Fibroblast of peridontal ligament (primary cell): ENCODE data around the gene GPATCH3.
A peak's percentile ranks its signal among the peaks of the same experiment; 100 is the strongest.
"Not testable (repeated sequence)": the region's sequence is repeated elsewhere in the genome, so short reads cannot be mapped to it uniquely, and the experiment has no call there.

Source experiments
- DNase-seq: peaks from one replicate; pipeline ENCODE4 v3.0.0-alpha.2; 2010; ENCODE audit errors: extremely low read depth

GPATCH3 gene

GRCh38 chr1:26864610-26865480 is 35.4 kb downstream of the GPATCH3 start:
- DNase-seq: peak; percentile 96

DNA sequence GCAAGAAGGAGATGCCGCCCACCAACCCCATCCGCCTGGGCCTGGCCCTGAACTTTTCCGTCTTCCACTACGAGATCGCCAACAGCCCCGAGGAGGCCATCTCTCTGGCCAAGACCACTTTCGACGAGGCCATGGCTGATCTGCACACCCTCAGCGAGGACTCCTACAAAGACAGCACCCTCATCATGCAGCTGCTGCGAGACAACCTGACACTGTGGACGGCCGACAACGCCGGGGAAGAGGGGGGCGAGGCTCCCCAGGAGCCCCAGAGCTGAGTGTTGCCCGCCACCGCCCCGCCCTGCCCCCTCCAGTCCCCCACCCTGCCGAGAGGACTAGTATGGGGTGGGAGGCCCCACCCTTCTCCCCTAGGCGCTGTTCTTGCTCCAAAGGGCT is 36.6 kb downstream of the GPATCH3 start:
- no peak for DNase-seq

DNA sequence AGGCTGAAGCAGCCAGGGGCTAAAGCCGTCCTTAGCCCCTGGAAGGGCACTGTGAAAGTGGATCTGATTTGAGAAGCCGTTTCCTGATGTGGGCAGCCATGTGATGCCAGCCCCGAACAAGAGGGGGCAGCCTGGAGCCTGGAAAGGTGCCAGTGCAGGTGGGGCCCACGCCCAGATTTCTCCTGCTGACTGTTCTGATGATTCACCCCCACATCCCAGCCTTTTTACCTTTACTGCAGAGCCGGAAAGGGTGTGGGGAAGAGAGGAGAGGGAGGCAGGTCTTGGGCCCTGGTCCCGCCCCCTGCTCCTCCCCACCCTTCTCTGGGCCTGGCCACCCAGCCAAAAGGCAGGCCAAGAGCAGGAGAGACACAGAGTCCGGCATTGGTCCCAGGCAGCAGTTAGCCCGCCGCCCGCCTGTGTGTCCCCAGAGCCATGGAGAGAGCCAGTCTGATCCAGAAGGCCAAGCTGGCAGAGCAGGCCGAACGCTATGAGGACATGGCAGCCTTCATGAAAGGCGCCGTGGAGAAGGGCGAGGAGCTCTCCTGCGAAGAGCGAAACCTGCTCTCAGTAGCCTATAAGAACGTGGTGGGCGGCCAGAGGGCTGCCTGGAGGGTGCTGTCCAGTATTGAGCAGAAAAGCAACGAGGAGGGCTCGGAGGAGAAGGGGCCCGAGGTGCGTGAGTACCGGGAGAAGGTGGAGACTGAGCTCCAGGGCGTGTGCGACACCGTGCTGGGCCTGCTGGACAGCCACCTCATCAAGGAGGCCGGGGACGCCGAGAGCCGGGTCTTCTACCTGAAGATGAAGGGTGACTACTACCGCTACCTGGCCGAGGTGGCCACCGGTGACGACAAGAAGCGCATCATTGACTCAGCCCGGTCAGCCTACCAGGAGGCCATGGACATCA is 37.2 kb downstream of the GPATCH3 start, which contains the start of gene SFN:
TSS of gene SFN (plus strand) at position 369 of the 904 bp plus-strand sequence. CDS start at position 433, 64 bp downstream.
- DNase-seq: no peak

DNA sequence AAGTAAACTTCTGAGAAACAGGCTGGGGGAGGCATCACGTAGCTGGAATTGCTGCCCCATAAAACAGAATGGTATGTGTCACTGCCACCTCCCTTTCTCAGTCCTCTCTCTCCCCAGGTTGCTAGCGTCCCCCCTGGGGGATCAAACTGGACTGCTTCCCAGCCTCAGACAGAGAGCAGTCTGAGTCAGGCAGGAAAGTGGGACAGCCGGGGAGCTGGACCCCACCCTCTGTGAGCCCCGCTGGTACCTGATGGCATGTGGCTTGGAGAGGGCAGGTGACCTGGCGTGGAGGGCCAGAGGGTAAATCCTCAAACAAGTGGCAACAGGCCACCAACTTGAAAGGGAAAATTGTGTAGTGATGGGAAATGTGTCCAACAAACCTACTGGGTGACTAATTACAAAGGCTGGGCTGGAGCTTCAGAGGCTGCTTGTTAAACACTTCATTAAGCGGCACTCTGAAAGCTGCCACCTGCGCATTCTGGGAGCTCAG is 38.3 kb downstream of the GPATCH3 start:
- no peak for DNase-seq

DNA sequence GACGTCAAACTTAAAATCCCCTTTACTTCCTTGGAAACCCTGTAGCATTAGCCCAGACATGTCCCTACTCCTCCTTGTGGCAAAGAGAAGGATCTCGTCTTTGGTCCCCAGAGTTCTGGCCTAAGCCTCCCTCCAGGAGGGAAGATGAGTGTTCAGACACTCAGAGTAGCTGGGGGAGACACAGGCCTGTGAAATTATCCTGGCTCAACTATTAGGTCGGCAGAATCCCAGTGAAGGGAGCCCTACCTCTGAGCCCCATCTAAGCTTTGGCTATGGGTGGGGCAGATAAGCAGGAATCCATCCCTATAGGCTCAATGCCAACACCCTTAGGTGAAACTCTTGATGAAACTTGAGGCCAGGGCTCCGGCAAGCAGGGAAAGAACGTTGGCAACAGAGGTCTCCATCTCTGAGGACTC is 39.0 kb downstream of the GPATCH3 start:
- DNase-seq: peak; percentile 51

- no peak for DNase-seq
Observed at GRCh38 chr1:26858891-26859640, 41.2 kb downstream of the GPATCH3 start.

GRCh38 chr1:26858160-26858559 is 42.1 kb downstream of the GPATCH3 start:
- DNase-seq: peak; percentile 24

DNA sequence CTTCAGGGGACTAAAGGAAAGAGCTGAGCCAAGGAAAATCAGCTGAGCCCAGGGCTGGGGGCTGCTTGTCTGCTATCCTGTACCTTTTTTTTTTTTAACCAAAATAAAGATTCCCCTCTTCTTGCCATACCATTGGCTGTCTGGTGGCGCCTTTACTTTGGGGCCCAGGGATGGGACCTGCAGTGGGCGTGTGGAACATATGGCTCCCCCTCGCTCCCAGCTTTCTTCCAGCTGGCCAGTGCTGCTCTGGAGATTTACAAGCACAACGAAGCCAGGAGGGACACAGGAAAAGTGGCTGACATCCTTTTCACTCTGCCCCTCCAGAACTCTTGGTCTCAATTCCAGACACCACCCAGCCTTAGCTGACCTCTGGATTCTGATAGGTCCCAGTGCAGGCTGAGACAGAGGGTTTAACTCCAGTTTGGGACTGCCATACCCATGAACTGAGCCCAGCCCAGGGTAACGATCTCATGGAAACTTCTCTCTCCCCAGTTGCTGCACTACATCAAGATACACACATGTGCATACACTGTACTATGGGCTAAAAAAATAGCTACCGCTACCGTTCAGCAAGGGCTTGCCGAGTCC is 42.7 kb downstream of the GPATCH3 start:
- DNase-seq: no peak

GRCh38 chr1:26856604-26857469 is 43.4 kb downstream of the GPATCH3 start:
- DNase-seq: no peak

GRCh38 chr1:26856181-26856580 is 44.1 kb downstream of the GPATCH3 start:
- no peak for DNase-seq

DNA sequence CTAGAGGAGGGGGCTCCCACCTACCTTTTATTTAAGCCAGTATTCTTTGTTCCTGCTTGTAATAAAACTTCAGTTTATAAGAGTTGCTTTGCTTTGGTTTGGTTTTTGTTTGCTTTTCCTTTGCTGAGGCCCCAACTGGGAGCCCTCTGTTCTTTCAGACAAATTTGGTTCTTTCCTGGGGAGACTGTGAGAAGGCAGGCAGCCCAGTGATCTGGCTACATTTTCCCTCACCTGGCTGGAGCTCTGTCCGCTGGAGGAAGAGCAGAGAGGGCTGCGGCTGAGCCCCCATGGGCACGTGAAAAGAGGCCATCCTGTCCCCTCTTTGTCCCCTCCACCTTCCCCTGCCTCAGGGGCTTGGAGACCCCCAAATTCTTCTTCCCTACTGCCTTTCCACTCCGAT is 44.6 kb downstream of the GPATCH3 start:
- DNase-seq: no peak

- no peak for DNase-seq
Observed at GRCh38 chr1:26854906-26855305, 45.4 kb downstream of the GPATCH3 start.

DNA sequence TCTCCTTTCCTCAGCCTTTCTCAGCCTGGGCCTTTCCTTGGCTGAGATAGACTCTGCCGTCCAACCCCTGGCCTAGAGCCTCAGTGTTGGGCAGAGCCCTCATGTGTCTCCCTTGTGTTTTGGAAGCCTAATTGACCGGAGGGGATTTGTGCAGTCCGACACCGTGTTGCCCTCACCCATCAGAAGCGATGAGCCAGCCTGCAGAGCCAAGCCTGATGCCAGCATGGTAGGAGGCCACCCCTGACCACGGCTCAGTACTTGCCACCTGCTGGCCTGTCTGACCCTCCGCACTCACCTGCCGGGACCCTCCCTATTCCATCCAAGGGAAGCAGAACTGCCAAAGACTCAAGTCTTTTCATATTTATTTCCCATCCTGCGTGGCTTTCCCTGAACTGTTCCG is 46.7 kb downstream of the GPATCH3 start:
- no peak for DNase-seq

DNA sequence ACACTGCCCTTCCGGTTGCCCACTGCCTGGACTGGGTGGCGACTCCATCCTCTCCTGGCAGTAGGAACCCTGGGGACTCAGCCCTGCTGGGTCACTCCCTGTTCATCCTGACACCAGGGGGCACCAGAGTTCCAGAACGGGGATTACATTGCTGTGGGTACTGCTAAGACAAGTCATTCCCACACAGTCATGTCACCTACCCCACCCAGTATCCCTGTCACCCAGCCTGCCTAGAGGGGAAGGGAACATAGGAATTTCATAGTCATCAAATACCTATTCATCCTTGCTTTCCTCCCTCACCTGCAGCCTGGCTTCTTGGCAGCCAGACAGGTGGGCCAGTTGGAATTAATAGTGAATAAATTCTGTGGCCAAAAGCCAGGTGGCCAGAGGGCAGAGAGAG is 47.1 kb downstream of the GPATCH3 start:
- peak; percentile 77 for DNase-seq

DNA sequence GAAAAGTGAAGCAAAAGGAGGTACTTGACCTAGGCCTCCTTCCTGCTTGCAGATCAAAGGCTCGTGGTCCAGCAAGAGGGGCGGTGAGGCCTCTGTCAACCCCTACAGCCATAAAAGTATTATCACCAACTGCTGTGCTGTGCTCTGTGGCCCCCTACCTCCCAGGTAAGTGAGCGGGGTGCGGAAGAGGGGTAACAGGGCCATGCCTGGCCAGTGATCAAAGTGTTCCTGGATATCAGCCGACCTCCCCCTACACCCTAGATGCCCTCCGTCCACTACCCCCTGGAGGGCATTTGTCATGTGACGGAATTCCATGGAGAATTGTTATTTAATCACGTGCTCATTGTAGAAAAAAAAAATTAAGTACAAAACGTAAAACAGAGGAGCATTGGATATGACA is 47.6 kb downstream of the GPATCH3 start:
- no peak for DNase-seq

- no peak for DNase-seq
Observed at GRCh38 chr1:26851106-26851684, 49.1 kb downstream of the GPATCH3 start.

- peak; percentile 70 for DNase-seq
Observed at GRCh38 chr1:26848941-26849774, 51.1 kb downstream of the GPATCH3 start.

- no peak for DNase-seq
Observed at GRCh38 chr1:26848499-26848898, 51.8 kb downstream of the GPATCH3 start.

GRCh38 chr1:26847826-26848225 is 52.4 kb downstream of the GPATCH3 start:
- DNase-seq: not testable (repeated sequence)
